Activated T-cell treated with anti-CD3 and anti-CD28 coated beads, Interleukin-2, amount 50 U/mL, for 48 hours (primary cell): ENCODE data around the gene TUBA1B.
A peak's percentile ranks its signal among the peaks of the same experiment; 100 is the strongest.

Source experiments
- DNase-seq, 2 experiments: peaks; one replicate each; pipeline ENCODE4 v3.0.0-alpha.2; 2020

The TUBA1B gene

DNA sequence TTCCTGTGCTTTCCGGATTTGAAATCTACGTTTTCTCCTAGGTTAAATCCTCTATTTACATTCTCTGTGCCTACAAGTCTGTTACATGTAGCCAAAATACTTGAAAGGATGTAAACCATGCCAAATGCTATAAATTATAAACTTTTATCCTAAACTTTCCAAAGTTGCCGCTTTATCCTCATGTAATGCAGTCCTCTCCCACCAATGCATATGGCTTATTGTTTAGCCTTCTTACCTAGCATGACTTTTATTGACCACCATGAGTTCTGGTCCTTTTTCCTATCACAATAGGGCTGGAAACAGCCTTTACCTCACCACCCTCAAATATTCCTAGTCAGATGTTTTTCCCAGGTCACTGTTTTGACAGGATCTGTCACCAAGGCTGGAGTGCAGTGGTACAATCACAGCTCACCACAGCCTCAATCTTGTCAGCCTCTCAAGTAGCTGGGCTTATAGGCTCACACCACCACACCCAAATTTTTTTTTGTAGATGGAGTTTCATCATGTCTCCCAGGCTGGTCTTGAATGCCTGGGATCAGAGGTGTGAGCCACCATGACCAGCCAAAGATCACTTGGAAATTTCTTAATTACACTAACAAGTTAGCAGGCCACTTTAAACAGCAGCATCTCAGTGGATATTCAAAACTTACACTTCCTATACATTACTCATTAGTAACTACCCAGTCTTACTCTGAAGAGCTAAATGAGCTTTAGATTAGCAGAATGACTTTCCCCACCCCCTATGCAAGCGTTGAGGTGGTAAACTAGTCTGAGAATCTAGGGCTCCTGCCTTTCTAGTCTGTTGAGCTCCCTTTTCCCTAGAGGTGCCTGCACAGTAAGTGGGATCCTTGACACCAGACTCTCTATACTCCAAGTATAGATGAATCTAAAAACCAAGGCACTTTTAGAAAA is 4.1 kb downstream of the TUBA1B start:
- DNase-seq: peak; percentile 47 to 54

- DNase-seq: no peak
Observed at GRCh38 chr12:49121047-49121696, 10.0 kb downstream of the TUBA1B start.

- DNase-seq: no peak
Observed at GRCh38 chr12:49111206-49111605, 20.0 kb downstream of the TUBA1B start.

DNA sequence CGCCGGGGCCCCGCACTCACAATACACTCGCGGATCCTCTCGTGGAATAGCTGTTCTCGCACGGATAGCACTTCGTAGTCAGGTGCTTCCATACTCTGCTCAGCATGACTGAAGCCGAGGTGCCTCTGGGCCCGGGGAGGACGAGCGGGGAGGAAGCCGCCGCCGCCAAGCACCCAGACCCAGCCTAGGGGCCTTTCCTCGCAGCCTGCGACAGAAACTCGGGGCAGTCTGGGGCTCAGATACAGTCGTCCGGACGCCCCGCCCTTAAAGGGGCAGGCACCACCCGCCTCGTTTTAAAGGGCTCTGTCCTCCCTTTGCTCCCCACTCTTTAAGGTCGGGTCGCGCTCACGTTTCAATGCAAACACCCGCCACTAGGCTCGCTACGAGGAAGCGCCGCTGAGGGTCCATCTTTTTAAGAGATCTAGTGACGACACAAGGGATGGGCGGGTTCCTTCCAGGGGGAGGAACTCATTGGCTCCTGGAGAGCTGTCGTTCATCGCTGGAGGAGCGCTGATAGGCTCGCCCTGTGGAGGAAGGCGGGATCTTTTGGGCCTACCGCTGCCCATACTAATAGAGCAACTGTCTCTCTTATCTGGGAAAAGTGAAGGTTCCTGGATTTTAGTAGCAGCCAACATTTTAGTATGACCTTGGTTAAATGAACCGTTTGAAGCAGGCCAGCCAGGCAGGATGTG is 20.6 kb downstream of the TUBA1B start, which contains the start of gene LMBR1L:
Gene LMBR1L, minus strand, starts transcription at position 384 of the 692 bp plus-strand sequence. Its CDS starts 292 bp downstream, at position 92.
- peak; percentile 96 to 97 for DNase-seq

DNA sequence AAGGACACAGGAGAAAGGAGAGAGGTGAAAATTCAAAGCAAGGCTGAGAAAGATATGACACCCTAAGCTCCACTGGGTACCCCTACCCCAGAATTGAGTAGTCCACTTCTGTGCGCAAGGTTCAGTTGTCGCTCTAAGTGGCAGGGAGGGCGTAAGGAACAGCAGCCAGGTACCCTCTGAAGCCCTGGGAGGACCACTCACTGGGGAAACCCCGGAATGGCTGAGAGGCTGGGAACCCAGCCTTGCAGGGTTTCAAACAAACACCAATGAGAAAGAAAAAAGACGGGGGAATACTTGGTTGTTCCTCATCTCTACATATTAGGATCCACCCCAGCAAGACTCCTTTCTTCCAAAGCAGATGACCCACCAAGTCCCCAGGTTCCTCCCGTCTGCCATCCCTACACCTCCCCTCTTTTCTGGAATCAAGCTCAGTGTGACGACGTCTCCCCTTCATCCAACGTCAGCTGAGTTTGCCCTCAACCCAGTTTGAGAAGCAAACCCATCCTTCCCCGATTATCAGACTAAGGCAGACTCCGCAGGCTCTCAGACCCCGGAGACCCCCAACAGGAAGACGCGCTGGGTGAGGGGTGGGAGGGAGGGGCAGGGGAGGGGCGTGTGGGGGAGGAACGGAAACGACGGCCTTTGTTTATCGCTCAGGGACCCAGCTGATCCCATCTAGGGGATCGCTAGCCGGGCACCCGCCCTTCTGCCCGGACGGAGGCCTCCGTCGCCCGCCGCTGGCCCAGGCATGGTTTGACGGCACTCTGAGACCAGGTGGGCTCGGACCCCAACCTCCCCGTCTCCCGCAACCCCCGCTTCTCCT is 21.3 kb downstream of the TUBA1B start:
- DNase-seq: no peak

GRCh38 chr12:49108958-49109404 is 22.2 kb downstream of the TUBA1B start:
- DNase-seq: no peak

GRCh38 chr12:49105504-49106084 is 25.6 kb downstream of the TUBA1B start:
- no peak for DNase-seq

GRCh38 chr12:49104822-49105221 is 26.4 kb downstream of the TUBA1B start:
- no peak for DNase-seq

DNA sequence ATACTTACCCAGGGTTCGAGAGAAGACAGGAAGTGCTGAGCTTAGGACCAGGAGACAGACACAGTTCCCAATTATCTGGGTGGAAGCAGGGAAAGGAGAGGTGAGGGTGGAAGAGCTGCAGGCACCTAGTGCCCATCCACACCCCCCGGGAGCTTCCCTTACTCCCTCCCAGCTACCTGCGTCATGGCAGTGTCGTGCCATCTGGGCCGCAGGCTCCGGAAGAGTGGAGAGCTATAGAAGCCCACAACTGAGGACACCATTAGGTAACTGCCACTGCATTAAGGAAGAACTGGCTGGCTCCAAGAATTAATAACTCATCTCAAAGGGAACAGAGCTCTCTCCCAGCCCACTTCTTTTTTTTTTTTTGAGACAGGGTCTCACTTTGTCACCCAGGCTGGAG is 30.8 kb downstream of the TUBA1B start:
- DNase-seq: no peak

- DNase-seq: no peak
Observed at GRCh38 chr12:49098703-49099102, 32.5 kb downstream of the TUBA1B start.

DNA sequence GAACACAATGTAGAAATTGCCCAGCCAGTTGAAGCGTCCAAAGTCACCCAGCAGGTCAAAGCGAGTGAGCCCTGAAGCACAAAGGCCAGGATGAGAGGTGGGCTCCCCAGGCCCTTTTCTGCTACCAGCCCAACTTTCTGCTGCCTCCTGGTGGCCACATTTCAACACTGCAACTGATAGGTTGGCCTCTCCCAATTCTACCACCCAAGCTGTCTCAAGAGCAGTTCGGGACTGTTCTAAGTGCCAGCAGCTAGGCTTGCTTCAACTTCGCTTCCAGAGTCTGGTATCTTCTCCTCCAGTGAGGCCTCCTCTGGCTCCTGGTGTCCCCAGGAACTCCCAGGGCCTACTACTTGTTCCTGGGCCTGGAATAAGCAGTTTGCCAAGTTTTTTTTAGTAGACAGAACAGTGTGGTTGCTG is 33.2 kb downstream of the TUBA1B start:
- peak; percentile 76 to 77 for DNase-seq

DNA sequence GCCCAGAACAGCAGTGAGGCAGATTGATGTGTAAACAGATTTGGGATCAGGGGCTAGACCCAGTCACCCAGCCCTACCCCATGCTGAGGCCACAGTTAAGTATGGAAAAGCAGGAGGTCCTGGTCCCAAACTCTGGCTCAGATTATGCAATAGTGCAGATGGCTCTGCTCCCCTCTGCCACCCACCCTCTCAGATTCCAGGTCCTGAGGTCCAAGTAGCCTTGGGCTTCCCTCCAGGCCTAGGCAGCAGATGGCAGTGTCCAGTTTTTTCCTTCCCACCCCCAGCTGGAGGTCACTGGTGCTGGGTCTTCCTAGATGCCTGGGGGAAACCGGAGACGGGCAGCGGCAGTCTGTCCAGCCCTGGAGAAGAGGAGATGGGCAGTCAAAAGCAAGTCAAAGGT is 33.8 kb downstream of the TUBA1B start:
- no peak for DNase-seq

GRCh38 chr12:49094975-49095365 is 36.2 kb downstream of the TUBA1B start:
- no peak for DNase-seq

- DNase-seq: peak; percentile 24 to 30
Observed at GRCh38 chr12:49094160-49094974, 36.8 kb downstream of the TUBA1B start, which contains the start of gene DHH. TSS of gene DHH (minus strand) at chr12:49094801. CDS start at chr12:49094512, 289 bp downstream.

DNA sequence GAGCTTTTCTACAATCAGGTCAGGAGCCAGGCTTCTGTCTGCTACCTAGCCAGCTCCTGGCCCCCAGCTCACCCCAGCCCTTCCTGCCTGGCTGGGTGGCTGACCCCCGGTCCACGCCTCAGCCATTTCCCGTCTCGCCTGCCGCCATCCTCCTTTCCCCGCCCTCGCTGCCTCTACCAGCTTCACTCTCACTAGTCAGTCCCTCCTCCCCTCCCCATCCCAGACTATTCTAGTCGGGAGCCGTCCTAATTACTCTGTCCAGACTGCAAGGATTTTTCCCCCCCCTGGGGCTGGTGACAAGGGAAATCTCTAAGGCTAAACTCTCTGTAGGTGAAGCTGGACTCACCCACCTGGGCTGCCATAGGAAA is 37.4 kb downstream of the TUBA1B start:
- peak in 1 of 2 experiments; percentile 23 for DNase-seq

DNA sequence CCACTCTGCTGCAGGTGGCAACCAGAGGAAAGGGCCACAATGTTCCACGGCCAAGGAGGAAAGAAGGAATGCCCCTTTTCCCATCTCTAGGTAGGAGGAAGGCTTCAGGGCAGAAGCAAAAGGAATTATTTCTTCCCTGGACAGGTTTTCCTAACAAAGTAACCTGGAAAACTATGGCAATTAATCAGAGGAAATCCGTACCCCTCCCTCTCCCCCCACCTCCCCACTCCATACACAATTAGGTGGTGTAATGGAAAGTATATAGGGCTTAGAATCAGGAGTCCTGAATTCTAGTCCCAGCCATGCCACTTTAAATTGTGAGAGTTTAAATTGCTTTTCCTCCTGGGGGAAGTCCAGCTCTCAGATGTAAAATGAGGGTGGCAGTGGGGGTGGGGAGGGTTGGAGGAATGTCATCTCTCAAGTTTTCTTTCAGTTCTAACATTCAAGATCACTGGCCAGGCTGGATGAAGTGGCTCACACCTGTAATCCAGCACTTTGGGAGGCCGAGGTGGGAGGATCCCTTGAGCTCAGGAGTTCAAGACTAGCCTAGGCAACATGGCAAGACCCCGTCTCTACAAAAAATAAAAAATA is 38.3 kb downstream of the TUBA1B start:
- DNase-seq: no peak

GRCh38 chr12:49092086-49092815 is 38.9 kb downstream of the TUBA1B start:
- DNase-seq: peak; percentile 78 to 79

DNA sequence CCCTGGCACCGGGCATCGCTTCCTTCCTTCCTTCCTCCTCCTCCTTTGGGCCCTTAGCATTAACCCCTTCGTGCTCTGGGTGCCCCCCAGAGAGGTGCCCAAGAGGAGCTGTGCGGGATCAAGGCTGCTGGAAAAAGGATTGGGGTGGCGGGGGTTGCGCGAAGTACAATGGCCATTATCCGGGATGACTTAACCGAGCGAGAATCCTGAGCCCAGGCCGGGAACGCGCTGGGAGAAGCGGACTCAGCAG is 39.4 kb downstream of the TUBA1B start:
- DNase-seq: no peak

DNA sequence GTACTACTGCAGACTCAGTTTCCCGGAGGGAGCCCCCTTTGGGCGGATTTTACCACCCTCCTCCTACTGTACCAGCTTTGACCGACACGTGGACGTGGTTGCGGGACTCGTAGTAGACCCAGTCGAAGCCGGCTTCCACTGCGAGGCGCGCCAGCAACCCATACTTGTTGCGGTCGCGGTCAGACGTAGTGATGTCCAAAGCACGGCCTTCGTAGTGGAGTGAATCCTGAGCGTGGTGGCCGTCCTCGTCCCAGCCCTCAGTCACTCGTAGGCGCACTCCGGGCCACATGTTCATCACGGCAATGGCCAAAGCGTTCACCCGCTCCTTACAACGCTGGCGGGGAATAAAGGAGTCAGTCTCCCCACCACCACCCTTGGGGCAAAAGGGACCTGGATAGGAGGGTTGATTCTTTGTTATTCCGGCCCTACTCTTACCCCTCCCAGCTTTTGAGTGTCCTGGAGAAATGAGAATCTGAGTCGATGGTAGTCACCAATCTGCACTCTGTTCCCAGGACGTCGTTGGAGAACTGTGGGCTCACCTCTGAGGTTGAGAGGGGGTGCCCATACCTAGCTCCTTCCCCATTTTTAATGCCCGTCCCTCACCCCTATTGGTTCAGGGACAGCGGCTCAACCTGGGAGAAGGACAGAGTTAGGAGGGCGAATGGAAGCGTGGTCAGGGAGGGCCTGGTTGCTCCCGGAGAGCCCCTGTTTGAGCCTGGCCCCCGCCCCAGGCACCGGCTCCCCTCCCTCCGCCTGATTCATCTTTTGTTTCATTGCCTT is 39.9 kb downstream of the TUBA1B start:
- peak; percentile 41 to 45 for DNase-seq
